OCI-LY1 (cell line): ENCODE results near the gene ID1.

Source experiments
- CTCF ChIP-seq: fragments of 200-600 bp; sonication (generic), shearing (Covaris generic); IDR thresholded peaks from 2 replicates; pipeline ENCODE4 v1.5.1; 2017; ENCODE audit warnings: mild to moderate bottlenecking, antibody characterized with exemption, low read length, moderate library complexity, mixed read lengths
- EZH2 ChIP-seq: fragments of 200-600 bp; sonication (generic), shearing (Covaris generic); IDR thresholded peaks from 2 replicates; pipeline ENCODE4 v1.8.0; 2017; ENCODE audit warnings: borderline replicate concordance, mixed run types, mild to moderate bottlenecking, antibody characterized with exemption, low read length, moderate library complexity, mixed read lengths

GRCh38 chr20:31605031-31605901 lies at the start of gene ID1:
- no peak for TF ChIP-seq CTCF
- TF ChIP-seq EZH2 = no peak
